DOHH2 (cell line): ENCODE measurements around the gene C1orf105.

Experiments
- H3F3A ChIP-seq: fragments of 200-600 bp; sonication (generic), shearing (Covaris generic); 2 replicates; pipeline ENCODE4 v1.6.0; 2016; ENCODE audit warnings: antibody characterized with exemption, mild to moderate bottlenecking; ENCODE audit not compliant: control insufficient read depth, insufficient read depth
- H3K27ac ChIP-seq: fragments of 200-600 bp; sonication (generic); 2 replicates; pipeline ENCODE4 v1.5.1; 2014; ENCODE audit warnings: low read depth, mild to moderate bottlenecking, low read length, moderate library complexity
- H3K27me3 ChIP-seq: fragments of 200-600 bp; sonication (generic); 2 replicates; pipeline ENCODE4 v1.6.1; 2014; ENCODE audit warnings: mild to moderate bottlenecking, low read length, mixed read lengths; ENCODE audit not compliant: control insufficient read depth
- H3K36me3 ChIP-seq: fragments of 200-600 bp; sonication (generic); 2 replicates; pipeline ENCODE4 v1.6.1; 2014; ENCODE audit warnings: mild to moderate bottlenecking, low read length, moderate library complexity, mixed read lengths; ENCODE audit not compliant: control insufficient read depth
- H3K4me1 ChIP-seq: fragments of 200-600 bp; sonication (generic); 2 replicates; pipeline ENCODE4 v1.6.1; 2014; ENCODE audit warnings: mild to moderate bottlenecking, low read length, mixed read lengths; ENCODE audit not compliant: control insufficient read depth
- H3K4me2 ChIP-seq: fragments of 200-600 bp; sonication (generic); 2 replicates; pipeline ENCODE4 v1.6.0; 2014; ENCODE audit warnings: mild to moderate bottlenecking, low read length, moderate library complexity
- H3K4me3 ChIP-seq: fragments of 200-600 bp; sonication (generic); 2 replicates; pipeline ENCODE4 v1.5.1; 2014; ENCODE audit warnings: mild to moderate bottlenecking, low read length, mixed read lengths
- H3K79me2 ChIP-seq: fragments of 200-600 bp; sonication (generic); 2 replicates; pipeline ENCODE4 v1.6.1; 2014; ENCODE audit warnings: mild to moderate bottlenecking, low read length, mixed read lengths; ENCODE audit not compliant: control insufficient read depth
- H3K9me2 ChIP-seq: fragments of 200-600 bp; sonication (generic); replicated peaks from 2 replicates; pipeline ENCODE4 v1.6.1; 2014; ENCODE audit warnings: mild to moderate bottlenecking, low read length, mixed read lengths; ENCODE audit not compliant: control insufficient read depth
- H3K9me3 ChIP-seq: fragments of 200-600 bp; sonication (generic); 2 replicates; pipeline ENCODE4 v1.6.1; 2014; ENCODE audit warnings: antibody characterized with exemption, low read length, mixed read lengths; ENCODE audit not compliant: control insufficient read depth, insufficient read depth
- H4K20me1 ChIP-seq: fragments of 200-600 bp; sonication (generic); 2 replicates; pipeline ENCODE4 v1.6.0; 2014; ENCODE audit warnings: low read depth, mild to moderate bottlenecking, antibody characterized with exemption, low read length, moderate library complexity; ENCODE audit not compliant: control insufficient read depth, insufficient read depth
- EZH2phosphoT487 ChIP-seq: fragments of 200-600 bp; sonication (generic); IDR thresholded peaks from 2 replicates; pipeline ENCODE4 v1.6.1; 2017; ENCODE audit warnings: borderline replicate concordance, mild to moderate bottlenecking, antibody characterized with exemption, low read length, moderate library complexity, mixed read lengths
- TF ChIP-seq, protein P1 (sequence below): fragments of 200-600 bp; sonication (generic); IDR thresholded peaks from one replicate; pipeline ENCODE4 v1.5.1; 2014; ENCODE audit warnings: antibody characterized with exemption, mild to moderate bottlenecking, low read depth, low read length; ENCODE audit not compliant: poor library complexity, severe bottlenecking

The C1orf105 gene

DNA sequence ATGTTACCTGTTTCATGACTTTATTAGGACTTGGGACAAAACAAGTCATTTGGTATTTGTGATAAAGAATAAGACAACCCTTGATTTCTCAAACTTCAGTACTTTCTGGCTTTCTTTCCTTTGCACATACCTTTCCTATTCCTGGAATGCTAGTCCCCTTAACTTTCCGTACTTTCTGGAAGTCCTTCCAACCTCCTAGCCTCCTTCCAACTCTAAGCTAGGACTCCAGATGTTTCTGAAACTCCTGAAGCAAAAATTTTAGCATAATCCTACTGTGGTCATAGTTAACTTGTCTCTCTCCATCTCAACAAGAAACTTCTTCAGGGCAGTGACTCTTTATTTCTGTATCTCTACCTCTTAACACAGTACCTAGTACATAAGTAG lies 19.8 kb upstream of the C1orf105 start:
- H3K36me3 ChIP-seq, result no peaks in the 10 kb centered on the region
- no peaks in the 10 kb centered on the region for H3K9me2 ChIP-seq
- H3K27me3 ChIP-seq, result peaks cover 5% of the 10 kb centered on the region; the same call in 1 of the 2 replicates
- H3F3A ChIP-seq, result no peaks in the 10 kb centered on the region
- H3K4me2 ChIP-seq, result no peak overlapping the region
- no peaks in the 10 kb centered on the region for H3K79me2 ChIP-seq
- TF ChIP-seq, protein P1, sequence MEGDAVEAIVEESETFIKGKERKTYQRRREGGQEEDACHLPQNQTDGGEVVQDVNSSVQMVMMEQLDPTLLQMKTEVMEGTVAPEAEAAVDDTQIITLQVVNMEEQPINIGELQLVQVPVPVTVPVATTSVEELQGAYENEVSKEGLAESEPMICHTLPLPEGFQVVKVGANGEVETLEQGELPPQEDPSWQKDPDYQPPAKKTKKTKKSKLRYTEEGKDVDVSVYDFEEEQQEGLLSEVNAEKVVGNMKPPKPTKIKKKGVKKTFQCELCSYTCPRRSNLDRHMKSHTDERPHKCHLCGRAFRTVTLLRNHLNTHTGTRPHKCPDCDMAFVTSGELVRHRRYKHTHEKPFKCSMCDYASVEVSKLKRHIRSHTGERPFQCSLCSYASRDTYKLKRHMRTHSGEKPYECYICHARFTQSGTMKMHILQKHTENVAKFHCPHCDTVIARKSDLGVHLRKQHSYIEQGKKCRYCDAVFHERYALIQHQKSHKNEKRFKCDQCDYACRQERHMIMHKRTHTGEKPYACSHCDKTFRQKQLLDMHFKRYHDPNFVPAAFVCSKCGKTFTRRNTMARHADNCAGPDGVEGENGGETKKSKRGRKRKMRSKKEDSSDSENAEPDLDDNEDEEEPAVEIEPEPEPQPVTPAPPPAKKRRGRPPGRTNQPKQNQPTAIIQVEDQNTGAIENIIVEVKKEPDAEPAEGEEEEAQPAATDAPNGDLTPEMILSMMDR, result no peak
- TF ChIP-seq EZH2phosphoT487, result no peak
- no peak overlapping the region for H3K4me3 ChIP-seq
- H3K27ac ChIP-seq, result no peak overlapping the region
- H3K9me3 ChIP-seq, result no peaks in the 10 kb centered on the region
- no peaks in the 10 kb centered on the region for H4K20me1 ChIP-seq
- H3K4me1 ChIP-seq, result peaks cover 6% of the 10 kb centered on the region

DNA sequence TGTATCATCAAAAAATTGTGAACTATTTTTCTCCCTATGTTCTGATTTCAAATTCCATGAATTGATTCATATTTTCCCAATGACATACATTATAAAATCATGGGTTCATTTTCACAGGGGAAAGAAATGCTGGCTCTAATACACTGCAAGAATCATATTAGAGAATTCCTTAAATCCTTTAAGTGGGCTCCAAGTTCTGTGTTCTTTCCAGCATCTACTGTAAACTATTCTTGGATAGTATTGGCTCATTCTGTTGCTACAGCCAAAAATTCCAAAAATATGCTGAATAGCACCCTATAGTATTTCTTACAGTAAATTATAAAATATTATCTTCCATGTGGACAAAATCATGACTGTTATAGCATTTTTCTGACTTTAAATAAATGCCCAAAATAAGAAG lies 19.0 kb upstream of the C1orf105 start:
- Histone ChIP-seq H3F3A (no peaks in the 10 kb centered on the region), H3K79me2 (no peaks in the 10 kb centered on the region), H3K9me3 (no peaks in the 10 kb centered on the region), H3K4me1 (peaks cover 6% of the 10 kb centered on the region), H3K27me3 (peaks cover 5% of the 10 kb centered on the region; the same call in 1 of the 2 replicates), H3K4me3 (no peak overlapping the region), H3K4me2 (no peak overlapping the region), H3K27ac (no peak overlapping the region), H3K36me3 (no peaks in the 10 kb centered on the region), H3K9me2 (no peaks in the 10 kb centered on the region), H4K20me1 (no peaks in the 10 kb centered on the region)
- TF ChIP-seq EZH2phosphoT487, result no peak
- TF ChIP-seq, protein P1, result no peak

- no peaks in the 10 kb centered on the region for H3K9me2 ChIP-seq
- H3K4me2 ChIP-seq, result no peak overlapping the region
- H3K27me3 ChIP-seq, result peaks cover 5% of the 10 kb centered on the region; the same call in 1 of the 2 replicates
- H3K79me2 ChIP-seq, result no peaks in the 10 kb centered on the region
- H3F3A ChIP-seq, result no peaks in the 10 kb centered on the region
- no peaks in the 10 kb centered on the region for H3K9me3 ChIP-seq
- TF ChIP-seq EZH2phosphoT487, result no peak
- TF ChIP-seq, protein P1, result peak; percentile 50
- no peaks in the 10 kb centered on the region for H4K20me1 ChIP-seq
- no peak overlapping the region for H3K4me3 ChIP-seq
- H3K27ac ChIP-seq, result no peak overlapping the region
- H3K4me1 ChIP-seq, result peaks cover 6% of the 10 kb centered on the region
- no peaks in the 10 kb centered on the region for H3K36me3 ChIP-seq
Observed at GRCh38 chr1:172401892-172402291, 18.6 kb upstream of the C1orf105 start.
